B cell (primary cell): ENCODE results near the gene SNX24.

Experiments
- CTCF ChIP-seq: fragments of 200-600 bp; IDR thresholded peaks from one replicate; pipeline ENCODE4 v1.8.0; 2022; ENCODE audit warnings: antibody characterized with exemption, mild to moderate bottlenecking
- EZH2 ChIP-seq: IDR thresholded peaks from 2 replicates; pipeline ENCODE4 v1.6.1; 2012; ENCODE audit warnings: borderline replicate concordance, low read depth, mild to moderate bottlenecking, moderate library complexity, low read length; ENCODE audit not compliant: insufficient read depth, poor library complexity, severe bottlenecking

DNA sequence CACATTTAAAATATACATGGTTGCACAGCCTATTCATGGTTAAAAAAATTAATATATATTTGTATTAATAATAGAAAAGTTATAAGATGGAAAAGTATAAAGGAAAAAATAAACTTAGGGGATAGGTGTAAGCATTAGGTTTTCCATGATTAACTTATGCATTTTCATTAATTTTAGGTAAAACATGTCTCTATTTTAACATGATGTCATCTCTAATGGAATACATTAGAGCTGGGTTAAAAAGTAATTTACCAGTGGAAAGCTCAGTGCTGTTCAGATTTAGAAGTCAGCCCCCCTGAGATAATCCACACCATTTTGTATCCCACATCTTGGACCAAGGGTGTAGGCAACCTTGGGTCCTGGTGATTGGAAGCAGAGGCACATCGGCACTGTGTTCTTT lies 49.7 kb downstream of the SNX24 start:
- TF ChIP-seq CTCF = no peak
- TF ChIP-seq EZH2 = no peak
